Measurements from ENCODE around the gene TAF7L.
"Not testable (repeated sequence)": the region's sequence is repeated elsewhere in the genome, so short reads cannot be mapped to it uniquely, and the experiment has no call there.

The TAF7L gene, protein sequence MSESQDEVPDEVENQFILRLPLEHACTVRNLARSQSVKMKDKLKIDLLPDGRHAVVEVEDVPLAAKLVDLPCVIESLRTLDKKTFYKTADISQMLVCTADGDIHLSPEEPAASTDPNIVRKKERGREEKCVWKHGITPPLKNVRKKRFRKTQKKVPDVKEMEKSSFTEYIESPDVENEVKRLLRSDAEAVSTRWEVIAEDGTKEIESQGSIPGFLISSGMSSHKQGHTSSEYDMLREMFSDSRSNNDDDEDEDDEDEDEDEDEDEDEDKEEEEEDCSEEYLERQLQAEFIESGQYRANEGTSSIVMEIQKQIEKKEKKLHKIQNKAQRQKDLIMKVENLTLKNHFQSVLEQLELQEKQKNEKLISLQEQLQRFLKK

DNA sequence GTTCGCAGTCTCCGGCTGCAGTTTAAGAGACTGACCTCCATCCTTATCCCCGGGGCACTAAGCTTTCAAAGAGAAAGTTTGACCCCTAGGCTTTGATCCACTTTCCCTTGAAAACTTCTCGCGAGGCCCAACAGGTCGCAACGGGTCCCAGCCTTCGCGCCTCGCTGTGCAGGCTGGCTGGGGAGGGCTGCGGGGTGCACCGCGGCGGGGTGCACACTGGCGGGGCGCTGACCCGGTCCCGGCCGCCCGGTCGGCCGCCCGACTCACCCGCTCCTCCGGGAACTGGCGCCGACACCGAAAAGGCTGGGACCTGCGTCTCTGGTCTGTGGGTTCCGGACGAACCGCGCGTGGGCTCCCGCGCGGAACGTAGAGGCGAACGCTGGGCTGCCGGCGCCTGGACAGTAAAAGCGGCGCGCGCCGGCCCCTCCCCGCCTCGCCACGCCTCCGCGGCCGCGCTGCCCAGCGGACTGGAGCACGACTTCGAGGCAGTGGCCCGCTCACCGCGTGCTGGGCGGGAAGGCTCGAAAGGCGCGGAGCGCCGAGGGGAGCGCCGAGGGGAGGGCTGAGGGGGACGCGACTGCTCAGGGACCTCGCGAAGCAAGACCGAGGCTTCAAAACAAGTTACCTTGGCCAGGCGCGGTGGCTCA lies at the start of gene TAF7L:
TAF7L (minus strand) TSS at position 378 of the 647 bp plus-strand sequence. CDS start 3,791 bp downstream, outside the sequence.
- Histone ChIP-seq H3K4me2 (ENCODE audit: insufficient read depth, low read length) (no peak within 1 kb of the TSS), H3K36me3 (ENCODE audit: insufficient read depth, low read length) (no peaks in the 10 kb centered on the region), H3K4me1 (ENCODE audit: insufficient read depth, low read length) (no peaks in the 10 kb centered on the region), H3K79me2 (ENCODE audit: insufficient read depth, low read length) (no peaks in the 10 kb centered on the region), H3K9me3 (ENCODE audit: insufficient read depth, low read length, severe bottlenecking) (no peaks in the 10 kb centered on the region), H4K20me1 (ENCODE audit: insufficient read depth, low read length) (no peaks in the 10 kb centered on the region), H3K27ac (ENCODE audit: low read length) (no peak within 1 kb of the TSS), H3K27me3 (ENCODE audit: insufficient read depth, low read length, poor library complexity) (no peaks in the 10 kb centered on the region), H2AFZ (ENCODE audit: low read depth, low read length) (no peak within 1 kb of the TSS), H3K9ac (ENCODE audit: low read depth, low read length) (no peak within 1 kb of the TSS), H3K4me3 (ENCODE audit: low read depth in 1 of 2, low read length in 2 of 2) (no peak within 1 kb of the TSS)
- ATAC-seq (ENCODE audit: insufficient read depth, low read depth) = no peak
- TF ChIP-seq EZH2 (IDR thresholded peaks at IDR 0.05; ENCODE audit: borderline replicate concordance, low read depth, low read length, severe bottlenecking) = no peak
- TF ChIP-seq, protein P1, sequence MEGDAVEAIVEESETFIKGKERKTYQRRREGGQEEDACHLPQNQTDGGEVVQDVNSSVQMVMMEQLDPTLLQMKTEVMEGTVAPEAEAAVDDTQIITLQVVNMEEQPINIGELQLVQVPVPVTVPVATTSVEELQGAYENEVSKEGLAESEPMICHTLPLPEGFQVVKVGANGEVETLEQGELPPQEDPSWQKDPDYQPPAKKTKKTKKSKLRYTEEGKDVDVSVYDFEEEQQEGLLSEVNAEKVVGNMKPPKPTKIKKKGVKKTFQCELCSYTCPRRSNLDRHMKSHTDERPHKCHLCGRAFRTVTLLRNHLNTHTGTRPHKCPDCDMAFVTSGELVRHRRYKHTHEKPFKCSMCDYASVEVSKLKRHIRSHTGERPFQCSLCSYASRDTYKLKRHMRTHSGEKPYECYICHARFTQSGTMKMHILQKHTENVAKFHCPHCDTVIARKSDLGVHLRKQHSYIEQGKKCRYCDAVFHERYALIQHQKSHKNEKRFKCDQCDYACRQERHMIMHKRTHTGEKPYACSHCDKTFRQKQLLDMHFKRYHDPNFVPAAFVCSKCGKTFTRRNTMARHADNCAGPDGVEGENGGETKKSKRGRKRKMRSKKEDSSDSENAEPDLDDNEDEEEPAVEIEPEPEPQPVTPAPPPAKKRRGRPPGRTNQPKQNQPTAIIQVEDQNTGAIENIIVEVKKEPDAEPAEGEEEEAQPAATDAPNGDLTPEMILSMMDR (IDR thresholded peaks at IDR 0.05; ENCODE audit: borderline replicate concordance, extremely low read depth, low read length, poor library complexity, severe bottlenecking) = no peak
- no peak for DNase-seq

DNA sequence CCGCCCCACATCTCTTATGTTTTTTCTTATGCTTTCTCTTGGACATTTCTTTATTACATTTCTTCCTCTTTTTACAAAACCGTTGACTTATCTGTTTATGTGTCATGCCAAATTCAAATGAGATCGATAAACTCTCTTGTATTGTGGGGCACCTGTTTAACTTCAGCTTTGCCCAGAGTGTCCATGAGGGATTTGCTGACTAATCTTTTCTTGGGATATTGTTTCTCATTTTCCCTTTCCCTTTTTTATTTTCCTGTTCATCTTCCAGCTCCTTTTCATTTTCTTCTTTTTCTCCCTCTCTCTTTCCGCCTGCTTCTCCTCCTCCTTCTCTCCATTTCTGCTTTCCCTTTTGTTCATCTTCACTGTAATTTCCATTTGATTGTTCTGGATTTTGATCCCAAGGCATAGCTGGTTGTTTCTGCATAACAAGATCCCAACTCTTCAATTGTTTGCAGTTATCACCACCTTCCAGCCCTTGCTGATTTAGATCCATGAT lies 46.7 kb upstream of the TAF7L start:
- Histone ChIP-seq H3K27me3 (ENCODE audit: insufficient read depth, low read length, poor library complexity) (no peaks in the 10 kb centered on the region), H3K4me3 (ENCODE audit: low read depth in 1 of 2, low read length in 2 of 2) (no peak overlapping the region), H3K9me3 (ENCODE audit: insufficient read depth, low read length, severe bottlenecking) (no peaks in the 10 kb centered on the region), H3K9ac (ENCODE audit: low read depth, low read length) (no peak overlapping the region), H3K27ac (ENCODE audit: low read length) (no peak overlapping the region), H3K4me2 (ENCODE audit: insufficient read depth, low read length) (no peak overlapping the region), H4K20me1 (ENCODE audit: insufficient read depth, low read length) (no peaks in the 10 kb centered on the region), H2AFZ (ENCODE audit: low read depth, low read length) (no peak overlapping the region), H3K36me3 (ENCODE audit: insufficient read depth, low read length) (no peaks in the 10 kb centered on the region), H3K4me1 (ENCODE audit: insufficient read depth, low read length) (no peaks in the 10 kb centered on the region), H3K79me2 (ENCODE audit: insufficient read depth, low read length) (no peaks in the 10 kb centered on the region)
- ATAC-seq (ENCODE audit: insufficient read depth, low read depth) = no peak
- no peak for DNase-seq
- TF ChIP-seq, protein P1 (IDR thresholded peaks at IDR 0.05; ENCODE audit: borderline replicate concordance, extremely low read depth, low read length, poor library complexity, severe bottlenecking) = no peak
- no peak for TF ChIP-seq EZH2 (IDR thresholded peaks at IDR 0.05; ENCODE audit: borderline replicate concordance, low read depth, low read length, severe bottlenecking)

DNA sequence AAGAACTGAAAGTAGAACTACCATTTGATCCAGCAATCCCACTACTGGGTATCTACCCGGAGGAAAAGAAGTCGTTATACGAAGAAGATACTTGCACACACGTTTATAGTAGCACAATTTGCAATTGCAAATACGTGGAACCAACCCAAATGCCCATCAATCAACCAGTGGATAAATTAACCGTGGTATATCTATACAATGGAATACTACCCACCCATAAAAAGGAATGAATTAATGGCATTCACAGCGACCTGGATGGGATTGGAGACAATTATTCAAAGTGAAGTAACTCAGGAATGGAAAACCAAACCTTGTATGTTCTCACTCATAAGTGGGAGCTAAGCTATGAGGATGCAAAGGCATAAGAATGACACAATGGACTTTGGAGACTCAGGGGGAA lies 43.2 kb upstream of the TAF7L start:
- not testable (repeated sequence) for H2AFZ ChIP-seq (ENCODE audit: low read depth, low read length); DNase-seq; ATAC-seq (ENCODE audit: insufficient read depth, low read depth); H4K20me1 ChIP-seq (ENCODE audit: insufficient read depth, low read length); H3K27ac ChIP-seq (ENCODE audit: low read length); H3K36me3 ChIP-seq (ENCODE audit: insufficient read depth, low read length); H3K9me3 ChIP-seq (ENCODE audit: insufficient read depth, low read length, severe bottlenecking); H3K4me1 ChIP-seq (ENCODE audit: insufficient read depth, low read length); H3K27me3 ChIP-seq (ENCODE audit: insufficient read depth, low read length, poor library complexity); H3K4me2 ChIP-seq (ENCODE audit: insufficient read depth, low read length); H3K9ac ChIP-seq (ENCODE audit: low read depth, low read length); H3K4me3 ChIP-seq (ENCODE audit: low read depth in 1 of 2, low read length in 2 of 2); H3K79me2 ChIP-seq (ENCODE audit: insufficient read depth, low read length)

DNA sequence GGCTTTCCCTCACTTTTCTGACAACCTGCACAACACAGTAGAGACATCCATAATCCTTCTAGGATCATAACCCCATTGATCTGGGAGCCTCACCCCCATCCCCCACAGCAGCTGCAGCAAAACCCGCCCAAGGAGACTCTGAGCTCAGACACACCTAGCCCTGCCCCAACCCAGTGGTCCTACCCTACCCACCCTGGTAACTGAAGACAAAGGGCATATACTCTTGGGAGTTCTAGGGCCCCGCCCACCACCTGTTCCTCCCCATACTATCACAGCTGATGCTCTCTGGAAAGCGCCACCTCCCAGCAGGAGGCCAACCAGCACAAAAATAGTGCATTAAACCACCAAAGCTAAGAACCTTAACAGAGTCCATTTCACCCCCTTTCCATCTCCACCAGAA lies 35.5 kb upstream of the TAF7L start:
- not testable (repeated sequence) for H3K4me1 ChIP-seq (ENCODE audit: insufficient read depth, low read length); H3K4me2 ChIP-seq (ENCODE audit: insufficient read depth, low read length); H3K27ac ChIP-seq (ENCODE audit: low read length); H2AFZ ChIP-seq (ENCODE audit: low read depth, low read length); H3K79me2 ChIP-seq (ENCODE audit: insufficient read depth, low read length); H3K9ac ChIP-seq (ENCODE audit: low read depth, low read length); H3K27me3 ChIP-seq (ENCODE audit: insufficient read depth, low read length, poor library complexity); H3K4me3 ChIP-seq (ENCODE audit: low read depth in 1 of 2, low read length in 2 of 2); H3K9me3 ChIP-seq (ENCODE audit: insufficient read depth, low read length, severe bottlenecking); H4K20me1 ChIP-seq (ENCODE audit: insufficient read depth, low read length); H3K36me3 ChIP-seq (ENCODE audit: insufficient read depth, low read length); ATAC-seq (ENCODE audit: insufficient read depth, low read depth)
- peak; percentile 40 for DNase-seq
